HG02840 (cell line): ENCODE data around the gene AMMECR1.
"Not testable (repeated sequence)": the region's sequence is repeated elsewhere in the genome, so short reads cannot be mapped to it uniquely, and the experiment has no call there.

Source experiments
- ATAC-seq: cut with Tn5 transposase; IDR thresholded peaks from one replicate; pipeline ENCODE4 v1.9.1; 2021; ENCODE audit warnings: mild to moderate bottlenecking, moderate library complexity, moderate number of reproducible peaks; ENCODE audit not compliant: unreplicated experiment, low FRiP score

Gene AMMECR1

GRCh38 chrX:110265661-110266060 is 52.2 kb downstream of the AMMECR1 start:
- ATAC-seq: no peak

- ATAC-seq: no peak
Observed at GRCh38 chrX:110259117-110259516, 58.8 kb downstream of the AMMECR1 start.

DNA sequence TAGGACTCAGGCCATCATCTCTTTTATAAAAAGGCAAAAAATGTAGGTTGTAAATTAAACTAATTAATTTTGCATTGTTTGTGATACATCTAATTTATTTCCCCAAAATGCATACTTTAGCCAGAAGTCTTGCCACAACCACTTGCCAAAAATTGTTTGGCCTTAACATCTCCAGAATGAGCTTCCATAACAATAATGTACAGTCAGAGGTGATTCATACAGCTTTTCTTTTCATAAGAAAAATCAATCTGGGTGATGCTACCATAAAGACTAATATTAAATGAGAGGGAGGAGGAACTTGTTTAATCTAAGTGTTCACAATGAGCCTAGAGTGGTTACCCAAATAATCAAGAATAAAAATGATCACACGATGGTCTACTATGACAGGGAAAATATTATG is 59.3 kb downstream of the AMMECR1 start:
- ATAC-seq: no peak

DNA sequence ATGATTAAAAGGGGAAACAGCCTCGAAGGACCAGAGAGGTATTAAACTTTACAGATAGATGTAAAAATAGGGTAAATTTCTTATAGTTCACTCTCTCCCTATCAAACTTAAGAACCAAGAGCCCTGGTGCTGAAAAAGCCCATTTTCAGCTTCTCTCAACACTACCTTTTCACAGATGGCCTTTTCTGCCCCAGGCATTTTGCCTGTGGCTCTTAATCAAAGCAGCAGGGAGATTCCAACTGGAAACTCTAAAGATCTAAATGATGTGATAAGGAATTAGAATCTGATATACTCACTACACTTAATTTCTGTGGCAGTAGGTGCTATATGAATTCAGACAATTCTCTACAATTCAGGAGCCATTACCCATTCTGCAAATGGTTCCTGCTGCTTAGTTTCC is 60.0 kb downstream of the AMMECR1 start:
- ATAC-seq: no peak

DNA sequence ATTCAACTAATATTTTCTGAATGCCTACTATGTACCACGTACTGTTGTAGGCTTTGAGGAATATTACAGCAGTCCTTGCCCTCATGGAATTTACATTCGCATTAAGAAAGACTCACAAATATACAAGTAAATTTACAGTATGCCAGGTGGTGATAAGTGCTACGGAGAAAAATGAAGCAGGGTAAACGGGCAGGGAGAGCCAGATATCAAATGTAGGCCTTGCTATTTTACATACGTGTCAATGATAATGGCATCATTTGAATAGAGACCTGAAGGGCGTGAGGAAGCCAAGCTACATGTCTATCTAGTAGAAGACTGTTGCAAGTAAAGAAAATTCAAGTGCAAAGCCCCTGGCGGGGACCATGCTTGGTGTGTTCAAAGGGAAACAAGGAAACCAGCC is 65.2 kb downstream of the AMMECR1 start:
- ATAC-seq: no peak

- no peak for ATAC-seq
Observed at GRCh38 chrX:110251961-110252360, 65.9 kb downstream of the AMMECR1 start.

- no peak for ATAC-seq
Observed at GRCh38 chrX:110251526-110251925, 66.4 kb downstream of the AMMECR1 start.

GRCh38 chrX:110250847-110251246 is 67.0 kb downstream of the AMMECR1 start:
- ATAC-seq: no peak

DNA sequence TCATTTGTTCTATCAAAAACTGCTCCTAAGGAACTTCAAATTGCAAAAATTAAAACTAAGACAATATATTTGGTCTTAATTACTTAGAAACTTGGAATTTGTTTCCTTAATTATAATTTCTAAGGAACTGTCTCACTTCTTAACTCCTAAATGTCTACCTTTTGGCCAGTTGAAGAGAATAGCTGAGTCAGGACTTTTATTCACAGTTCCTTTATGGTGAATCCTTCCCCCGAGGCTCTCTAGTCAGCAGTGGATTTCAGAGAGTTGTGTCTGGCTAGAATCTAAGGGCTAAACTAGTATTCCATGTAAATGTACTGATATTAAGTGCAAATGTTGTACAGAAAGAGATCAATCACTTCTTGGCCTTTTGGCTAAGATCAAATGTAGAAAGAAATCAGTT is 69.3 kb downstream of the AMMECR1 start:
- no peak for ATAC-seq

- ATAC-seq: no peak
Observed at GRCh38 chrX:110245011-110245410, 72.9 kb downstream of the AMMECR1 start.

DNA sequence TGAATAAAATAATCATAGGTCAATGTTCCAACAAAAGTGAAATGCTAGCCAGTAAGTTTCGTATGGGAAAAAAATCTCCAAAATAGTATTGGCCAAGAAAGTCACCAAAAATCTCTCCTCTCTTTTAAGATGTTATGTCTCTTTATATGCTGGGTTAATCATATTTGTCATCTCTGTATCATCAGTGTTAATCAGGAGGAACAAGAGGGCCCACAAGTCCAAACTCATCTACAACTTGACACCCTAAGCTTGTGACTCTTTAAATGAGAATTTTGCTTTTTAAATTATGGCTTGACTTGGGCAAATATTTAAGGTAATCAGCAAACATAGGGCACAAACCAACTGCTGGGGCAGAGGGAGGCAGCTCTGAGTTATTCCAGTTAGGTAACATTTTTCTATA is 75.5 kb downstream of the AMMECR1 start:
- no peak for ATAC-seq

DNA sequence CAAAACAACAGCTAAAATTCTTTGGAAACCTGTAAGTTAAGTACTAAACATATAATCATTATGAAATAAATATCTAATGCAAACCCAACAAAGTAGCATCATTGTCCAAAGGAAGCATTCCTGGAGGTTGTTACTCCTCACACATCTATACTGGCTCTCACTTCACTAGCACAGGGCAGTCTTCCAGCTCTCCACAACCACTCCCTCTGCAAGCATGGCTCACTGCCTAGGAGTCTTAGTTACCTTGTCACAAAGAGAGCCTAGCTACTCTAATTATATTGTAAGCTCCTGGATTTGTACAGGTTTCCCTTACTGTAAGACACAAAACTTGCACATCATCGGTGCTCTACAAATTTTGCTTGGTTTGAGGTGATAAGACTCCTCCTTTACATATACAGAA is 76.1 kb downstream of the AMMECR1 start:
- ATAC-seq: no peak

DNA sequence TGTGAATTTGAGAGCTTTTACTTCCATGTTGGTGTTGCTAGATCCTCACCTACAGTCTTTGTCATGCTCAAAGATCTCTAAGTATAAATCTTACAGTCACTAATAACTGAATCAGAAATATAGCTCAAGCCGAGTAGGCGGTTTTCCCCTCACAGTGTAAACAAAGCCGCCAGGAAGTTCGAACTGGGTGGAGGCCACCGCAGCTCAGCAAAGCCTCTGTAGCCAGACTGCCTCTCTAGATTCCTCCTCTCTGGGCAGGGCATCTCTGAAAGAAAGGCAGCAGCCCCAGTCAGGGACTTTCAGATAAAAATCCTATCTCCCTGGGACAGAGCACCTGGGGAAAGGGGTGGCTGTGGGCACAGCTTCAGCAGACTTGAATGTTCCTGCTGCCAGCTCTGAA is 79.6 kb downstream of the AMMECR1 start:
- not testable (repeated sequence) for ATAC-seq

GRCh38 chrX:110231485-110231884 is 86.4 kb downstream of the AMMECR1 start:
- not testable (repeated sequence) for ATAC-seq

DNA sequence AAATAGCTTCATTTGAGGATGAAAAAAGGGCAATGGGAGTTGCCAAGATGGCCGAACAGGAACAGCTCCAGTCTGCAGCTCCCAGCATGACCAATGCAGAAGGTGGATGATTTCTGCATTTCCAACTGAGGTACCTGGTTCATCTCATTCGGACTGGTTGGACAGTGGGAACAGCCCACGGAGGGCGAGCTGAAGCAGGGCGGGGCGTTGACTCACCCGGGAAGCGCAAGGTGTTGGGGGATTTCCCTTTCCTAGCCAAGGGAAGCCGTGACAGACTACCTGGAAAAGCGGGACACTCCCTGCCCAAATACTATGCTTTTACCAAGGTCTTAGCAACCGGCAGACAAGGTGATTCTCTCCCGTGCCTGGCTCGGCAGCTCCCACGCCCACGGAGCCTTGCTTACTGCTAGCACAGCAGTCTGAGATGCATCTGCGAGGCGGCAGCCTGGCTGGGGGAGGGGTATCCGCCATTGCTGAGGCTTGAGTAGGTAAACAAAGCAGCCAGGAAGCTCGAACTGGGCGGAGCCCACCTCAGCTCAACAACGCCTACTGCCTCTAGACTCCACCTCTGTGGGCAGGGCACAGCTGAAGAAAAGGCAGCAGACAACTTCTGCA is 88.3 kb downstream of the AMMECR1 start:
- not testable (repeated sequence) for ATAC-seq

DNA sequence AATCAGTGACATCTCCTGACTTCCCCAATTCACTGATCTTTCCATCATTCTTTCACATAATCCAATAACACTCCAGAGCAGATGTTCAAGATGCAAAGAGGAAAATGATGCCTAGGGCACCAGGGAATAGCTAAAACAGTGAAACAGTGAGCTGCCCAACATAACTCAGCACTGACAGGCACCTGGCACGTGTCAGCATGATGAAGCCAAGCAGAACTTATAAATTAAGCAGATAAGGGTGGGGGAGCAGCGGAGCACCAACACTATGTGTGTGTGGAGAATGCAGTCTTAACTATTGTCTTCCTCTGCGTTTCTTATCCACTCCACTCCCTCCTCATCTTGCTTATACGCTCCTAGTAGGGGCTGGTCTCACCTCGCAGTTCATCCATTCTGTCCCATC is 89.4 kb downstream of the AMMECR1 start:
- ATAC-seq: no peak

GRCh38 chrX:110226931-110227330 is 91.0 kb downstream of the AMMECR1 start:
- no peak for ATAC-seq

DNA sequence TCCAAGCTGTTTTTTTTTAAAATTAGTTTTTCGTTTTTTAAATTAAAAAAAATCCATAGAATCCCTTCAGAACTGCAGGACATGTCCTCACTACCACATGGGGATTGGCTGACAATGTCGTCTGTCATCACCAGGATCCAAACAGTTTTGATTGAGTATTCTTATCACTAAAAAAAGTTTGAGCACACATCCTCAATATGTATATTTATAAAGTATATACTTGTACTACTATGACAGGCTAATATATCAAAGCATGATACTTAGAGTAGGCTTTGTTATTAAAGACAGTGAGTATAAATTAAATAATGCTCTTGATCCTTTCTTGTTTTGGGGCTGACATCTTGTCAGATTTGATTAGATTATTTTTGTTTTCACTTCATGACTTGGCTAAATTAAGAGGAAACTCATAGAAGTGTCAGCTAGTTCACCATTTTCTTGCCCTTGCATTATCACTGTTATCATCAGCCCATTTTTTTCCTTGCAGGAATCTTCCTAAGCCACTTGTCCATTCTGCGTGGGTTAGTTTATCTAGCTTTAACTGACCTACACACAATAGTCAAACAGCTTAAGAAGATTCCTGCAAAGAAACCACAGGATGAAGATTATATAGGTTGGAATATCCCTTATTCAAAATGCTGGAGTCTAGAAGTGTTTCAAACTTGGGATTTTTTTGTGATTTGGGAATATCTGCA is 92.8 kb downstream of the AMMECR1 start:
- no peak for ATAC-seq

DNA sequence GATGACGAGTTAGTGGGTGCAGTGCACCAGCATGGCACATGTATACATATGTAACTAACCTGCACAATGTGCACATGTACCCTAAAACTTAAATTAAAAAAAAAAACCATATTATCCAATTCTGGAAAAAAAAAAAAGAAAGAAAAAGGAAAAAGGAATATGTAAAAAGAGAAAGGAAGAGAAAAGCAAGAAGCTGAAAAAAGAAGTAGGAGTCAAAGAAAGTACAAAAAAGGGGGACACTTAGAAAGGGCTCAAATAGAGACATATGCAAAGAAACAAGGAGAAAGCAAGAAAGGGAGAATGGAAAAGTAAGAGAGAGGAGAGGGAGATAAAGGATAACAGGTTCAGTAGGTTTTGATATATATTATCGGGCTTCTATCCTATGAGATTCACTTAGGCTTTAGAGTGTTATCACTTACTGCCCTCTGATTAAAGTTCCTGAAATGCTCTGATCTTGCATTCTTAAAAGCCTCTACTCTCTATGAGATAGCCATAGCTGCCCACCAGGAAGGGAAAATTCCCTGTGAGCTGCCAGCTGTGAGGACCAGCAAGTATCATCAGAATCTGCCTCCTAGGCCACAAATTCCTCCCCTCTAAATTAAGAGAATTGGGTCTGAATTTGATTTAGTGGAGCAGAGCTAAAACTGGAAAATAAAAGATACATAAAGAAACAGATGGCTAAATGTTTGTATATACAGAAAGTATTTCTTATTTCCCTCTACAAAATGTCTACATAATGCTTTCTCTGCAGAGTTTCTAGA is 95.2 kb downstream of the AMMECR1 start:
- ATAC-seq: no peak

DNA sequence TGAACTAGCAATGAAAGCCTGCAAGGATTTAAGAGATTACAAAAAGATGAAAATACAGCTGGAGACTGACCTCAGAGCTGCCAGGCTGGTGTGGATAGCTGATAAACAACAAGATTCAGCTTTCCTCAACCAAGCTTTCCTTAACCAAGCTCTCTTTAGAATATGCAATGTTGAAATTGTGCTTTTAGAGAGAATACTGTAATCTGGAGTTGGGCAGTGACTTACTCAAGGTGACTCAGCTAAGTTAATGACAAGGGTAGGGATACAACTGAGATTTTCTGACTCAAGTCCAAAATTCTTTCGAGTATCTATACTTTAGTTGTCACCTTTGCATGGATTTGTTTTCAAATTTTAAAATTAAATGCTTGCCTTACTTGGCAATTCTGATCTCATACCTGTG is 98.0 kb downstream of the AMMECR1 start:
- ATAC-seq: no peak

DNA sequence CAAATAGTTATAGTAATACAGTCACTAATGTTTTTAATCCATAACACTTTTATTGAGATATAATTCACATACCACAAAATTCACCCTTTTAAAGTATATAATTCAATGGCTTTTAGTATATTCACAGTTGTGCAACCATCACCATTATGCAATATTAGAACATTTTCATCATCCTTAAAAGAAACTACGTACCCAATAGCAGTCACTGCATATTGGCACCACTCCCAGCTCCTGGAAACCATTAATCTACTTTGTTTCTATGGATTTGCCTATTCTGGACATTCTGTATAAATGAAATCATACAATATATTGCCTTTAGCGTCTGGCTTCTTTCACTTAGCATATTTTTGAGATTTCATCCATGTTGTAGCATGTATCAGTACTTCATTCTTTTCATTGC is 99.3 kb downstream of the AMMECR1 start:
- ATAC-seq: no peak

DNA sequence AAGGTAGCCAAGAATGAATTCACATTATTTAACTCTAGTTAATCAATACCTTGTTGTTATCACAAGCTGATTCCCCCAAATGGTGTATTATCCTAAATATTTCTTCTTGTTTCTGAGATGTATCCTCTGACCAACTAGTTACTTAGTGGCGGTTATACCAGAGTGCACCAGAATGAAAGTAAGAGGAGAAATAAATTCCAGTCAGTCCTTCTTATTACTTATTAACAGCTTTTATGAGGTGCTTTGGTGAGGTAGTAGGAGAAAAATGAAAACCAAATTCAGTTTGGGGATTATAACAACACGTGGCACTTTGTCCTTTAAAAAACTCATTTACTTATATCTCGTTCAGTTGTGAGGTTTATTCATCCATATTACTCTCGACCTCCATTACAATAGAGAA is 101.9 kb downstream of the AMMECR1 start:
- no peak for ATAC-seq
